OCI-LY7 (cell line): ENCODE data around the gene RASAL2. TPM values are rescaled to one million over a fixed set of nuclear protein-coding genes. Genes with fewer than 3 reads are reported as not detected.

Source experiments
- BruUV-seq: library from RNA; stranded (reverse); fragments of 400-500 nt; replicated peaks from 2 replicates; lab custom pipeline; 2021; lab: Mats Ljungman, UMichigan
- CTCF ChIA-PET: fragments of 300-600 bp; sonication (Branson Sonifier 250); formaldehyde crosslinking; loops from one replicate; lab custom pipeline; 2022; ENCODE audit warnings: antibody characterized with exemption; ENCODE audit not compliant: unreplicated experiment; lab: Charles Lee
- POLR2A ChIA-PET: fragments of 300-600 bp; sonication (Branson Sonifier 250); formaldehyde crosslinking; loops from one replicate; lab custom pipeline; 2022; ENCODE audit warnings: antibody characterized with exemption; lab: Charles Lee
- DNase-seq: peaks from one replicate; pipeline ENCODE4 v3.0.0-alpha.2; 2015; ENCODE audit warnings: low spot score
- H2AFZ ChIP-seq: fragments of 200-600 bp; sonication (generic), shearing (Covaris generic); 2 replicates; pipeline ENCODE4 v1.6.1; 2014; ENCODE audit warnings: mild to moderate bottlenecking, antibody characterized with exemption, low read length, moderate library complexity
- H3K27ac ChIP-seq: fragments of 200-600 bp; sonication (generic); 2 replicates; pipeline ENCODE4 v1.5.1; 2014; ENCODE audit warnings: mixed run types, low read depth, mild to moderate bottlenecking, moderate library complexity, low read length, inconsistent platforms; ENCODE audit not compliant: poor library complexity, severe bottlenecking
- H3K36me3 ChIP-seq: fragments of 200-600 bp; sonication (generic); 2 replicates; pipeline ENCODE4 v1.6.1; 2014; ENCODE audit warnings: mild to moderate bottlenecking, antibody characterized with exemption, low read length, moderate library complexity, mixed read lengths; ENCODE audit not compliant: insufficient read depth
- H3K4me1 ChIP-seq: fragments of 200-600 bp; sonication (generic); 2 replicates; pipeline ENCODE4 v1.5.1; 2014; ENCODE audit warnings: mild to moderate bottlenecking, low read length; ENCODE audit not compliant: insufficient read depth, poor library complexity, severe bottlenecking
- H3K4me2 ChIP-seq: fragments of 200-600 bp; sonication (generic); 2 replicates; pipeline ENCODE4 v1.6.1; 2014; ENCODE audit warnings: mild to moderate bottlenecking, low read length
- H3K4me3 ChIP-seq: fragments of 200-600 bp; sonication (generic); 2 replicates; pipeline ENCODE4 v1.5.1; 2014; ENCODE audit warnings: mild to moderate bottlenecking, low read depth, low read length; ENCODE audit not compliant: poor library complexity, severe bottlenecking
- H3K79me2 ChIP-seq: fragments of 200-600 bp; sonication (generic); 2 replicates; pipeline ENCODE4 v1.6.1; 2016; ENCODE audit warnings: low read depth, mild to moderate bottlenecking, low read length, moderate library complexity, mixed read lengths; ENCODE audit not compliant: insufficient read depth
- H3K9me2 ChIP-seq: fragments of 200-600 bp; sonication (generic); 2 replicates; pipeline ENCODE4 v1.6.1; 2016; ENCODE audit warnings: mild to moderate bottlenecking, low read length, mixed read lengths; ENCODE audit not compliant: insufficient read depth
- H3K9me3 ChIP-seq: fragments of 200-600 bp; sonication (generic); 2 replicates; pipeline ENCODE4 v1.6.1; 2014; ENCODE audit warnings: mild to moderate bottlenecking, mixed run types, low read length, mixed read lengths
- H4K20me1 ChIP-seq: fragments of 200-600 bp; sonication (generic); 2 replicates; pipeline ENCODE4 v1.6.1; 2014; ENCODE audit warnings: mild to moderate bottlenecking, antibody characterized with exemption, low read length, moderate library complexity, mixed read lengths; ENCODE audit not compliant: insufficient read depth
- EZH2phosphoT487 ChIP-seq: fragments of 200-600 bp; sonication (generic); IDR thresholded peaks from 2 replicates; pipeline ENCODE4 v1.6.1; 2018; ENCODE audit warnings: low read depth, borderline replicate concordance, mild to moderate bottlenecking, mixed run types, antibody characterized with exemption, low read length, moderate library complexity, mixed read lengths
- intact Hi-C: fragments of 100-400 bp; cut with micrococcal nuclease; formaldehyde crosslinking; loops from one replicate; pipeline ENCODE4 v1.10.0; 2022; ENCODE audit not compliant: unreplicated experiment
- total RNA-seq, 2 experiments: library from RNA; depleted of rRNA in 1 of 2; stranded (reverse); fragments of >200 nt in 1 of 2; shearing (Covaris generic) in 1 of 2; gene quantifications; 2 replicates each; pipeline ENCODE4 v1.2.3, GENCODE V29; 2014 to 2022
- TF ChIP-seq, protein P1 (sequence below): fragments of 200-600 bp; sonication (generic); conservative IDR thresholded peaks from 2 replicates; pipeline ENCODE4 v1.5.1; 2014; ENCODE audit warnings: mild to moderate bottlenecking, antibody characterized with exemption, low read length, moderate library complexity, mixed read lengths

The RASAL2 gene
- total RNA-seq, 2 experiments from 2014 or later = 0.09 to 0.27 TPM

DNA sequence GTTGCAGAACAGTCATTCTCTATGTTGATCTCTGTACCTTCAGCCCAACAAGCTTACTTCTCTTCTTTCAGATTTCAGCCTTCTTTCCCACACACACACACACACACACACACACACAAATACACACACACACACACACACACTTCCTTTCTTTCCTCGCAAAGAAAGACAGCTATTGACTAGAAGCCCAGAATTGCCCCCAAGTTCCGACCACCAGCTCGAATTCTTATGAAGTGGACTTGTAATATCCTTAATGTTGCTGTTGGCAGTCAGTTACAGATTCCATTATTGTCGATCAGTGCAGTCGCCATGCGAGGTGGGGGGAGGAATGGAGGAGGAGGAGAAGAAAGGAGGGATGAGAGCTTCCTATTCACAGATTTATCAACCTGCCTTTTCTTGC lies 277.3 kb downstream of the RASAL2 start:
- Histone ChIP-seq H3K4me1 (no peaks in the 10 kb centered on the region), H3K27ac (no peak overlapping the region), H3K4me2 (no peak overlapping the region), H3K9me3 (no peaks in the 10 kb centered on the region), H2AFZ (no peak overlapping the region), H4K20me1 (no peaks in the 10 kb centered on the region), H3K79me2 (no peaks in the 10 kb centered on the region), H3K9me2 (no peaks in the 10 kb centered on the region), H3K4me3 (no peak overlapping the region), H3K36me3 (no peaks in the 10 kb centered on the region)
- CTCF ChIA-PET = no interaction called here
- BruUV-seq = no TSS peak
- TF ChIP-seq EZH2phosphoT487 = no peak
- TF ChIP-seq, protein P1, sequence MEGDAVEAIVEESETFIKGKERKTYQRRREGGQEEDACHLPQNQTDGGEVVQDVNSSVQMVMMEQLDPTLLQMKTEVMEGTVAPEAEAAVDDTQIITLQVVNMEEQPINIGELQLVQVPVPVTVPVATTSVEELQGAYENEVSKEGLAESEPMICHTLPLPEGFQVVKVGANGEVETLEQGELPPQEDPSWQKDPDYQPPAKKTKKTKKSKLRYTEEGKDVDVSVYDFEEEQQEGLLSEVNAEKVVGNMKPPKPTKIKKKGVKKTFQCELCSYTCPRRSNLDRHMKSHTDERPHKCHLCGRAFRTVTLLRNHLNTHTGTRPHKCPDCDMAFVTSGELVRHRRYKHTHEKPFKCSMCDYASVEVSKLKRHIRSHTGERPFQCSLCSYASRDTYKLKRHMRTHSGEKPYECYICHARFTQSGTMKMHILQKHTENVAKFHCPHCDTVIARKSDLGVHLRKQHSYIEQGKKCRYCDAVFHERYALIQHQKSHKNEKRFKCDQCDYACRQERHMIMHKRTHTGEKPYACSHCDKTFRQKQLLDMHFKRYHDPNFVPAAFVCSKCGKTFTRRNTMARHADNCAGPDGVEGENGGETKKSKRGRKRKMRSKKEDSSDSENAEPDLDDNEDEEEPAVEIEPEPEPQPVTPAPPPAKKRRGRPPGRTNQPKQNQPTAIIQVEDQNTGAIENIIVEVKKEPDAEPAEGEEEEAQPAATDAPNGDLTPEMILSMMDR = no peak
- intact Hi-C loops = no loop called here
- POLR2A ChIA-PET = interaction anchor here (0.7 to 0.8 kb wide), 3 partner anchors 46 to 500 kb away, joined by 3 to 5 read pairs (median 4); partner anchors contain the start of gene ANGPTL1
- no peak for DNase-seq

DNA sequence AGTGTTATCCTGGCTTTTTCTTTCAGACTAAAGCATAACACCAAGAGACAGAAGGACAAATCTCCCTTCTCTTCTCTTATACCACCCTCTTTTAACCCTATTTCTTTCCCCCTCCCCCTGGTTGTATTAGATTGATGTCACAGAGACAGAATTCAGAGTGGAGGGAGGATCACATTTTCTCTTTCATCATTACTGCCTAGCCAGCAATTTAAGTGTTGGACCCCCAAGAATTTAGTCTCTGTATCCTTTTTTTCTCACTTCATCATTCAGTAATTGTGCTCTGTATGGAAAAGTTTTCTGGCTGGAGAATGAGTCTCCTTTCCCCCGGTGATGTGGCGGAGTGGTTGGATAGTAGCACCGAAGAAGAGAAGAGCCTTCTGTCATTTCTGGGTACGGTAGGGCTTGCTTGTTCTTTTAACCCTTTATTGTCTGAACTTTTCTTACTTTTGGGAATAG lies 278.1 kb downstream of the RASAL2 start:
- intact Hi-C loops = no loop called here
- ChIA-PET POLR2A (interaction anchor here (0.7 to 1.0 kb wide), 3 partner anchors 46 to 499 kb away, joined by 3 to 5 read pairs (median 3); partner anchors contain the start of gene ANGPTL1), CTCF (no interaction called here)
- Histone ChIP-seq H3K9me3 (no peaks in the 10 kb centered on the region), H3K4me1 (no peaks in the 10 kb centered on the region), H3K27ac (no peak overlapping the region), H3K4me3 (no peak overlapping the region), H4K20me1 (no peaks in the 10 kb centered on the region), H3K9me2 (no peaks in the 10 kb centered on the region), H2AFZ (no peak overlapping the region), H3K36me3 (no peaks in the 10 kb centered on the region), H3K4me2 (no peak overlapping the region), H3K79me2 (no peaks in the 10 kb centered on the region)
- TF ChIP-seq EZH2phosphoT487 = no peak
- TF ChIP-seq, protein P1 = no peak
- no peak for DNase-seq
- no TSS peak for BruUV-seq

DNA sequence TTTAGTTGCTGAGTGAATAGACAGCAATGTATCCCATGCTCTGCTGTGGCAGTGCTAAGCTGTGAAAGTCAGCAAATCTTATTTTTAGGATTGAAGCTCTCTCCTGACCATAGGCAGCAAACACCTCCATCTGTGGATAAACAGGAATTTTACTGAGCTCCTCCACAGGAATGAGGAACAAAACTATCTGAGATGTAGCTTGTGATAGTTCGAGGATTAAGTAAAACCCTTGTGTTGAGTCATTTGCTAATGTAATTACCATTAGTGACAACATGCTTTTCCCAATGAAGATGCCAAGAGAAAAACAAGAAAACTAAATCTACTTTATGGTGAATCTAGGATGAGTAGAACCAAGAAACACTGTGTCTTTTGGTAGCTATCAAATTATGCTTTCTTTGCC lies 280.1 kb downstream of the RASAL2 start:
- ChIA-PET POLR2A (interaction anchor here (0.5 to 1.1 kb wide), 3 partner anchors 11 to 1365 kb away, joined by 3 to 4 read pairs (median 3); no protein-coding TSS in a partner anchor), CTCF (no interaction called here)
- Histone ChIP-seq H2AFZ (no peak overlapping the region), H3K4me1 (no peaks in the 10 kb centered on the region), H3K9me3 (no peaks in the 10 kb centered on the region), H4K20me1 (no peaks in the 10 kb centered on the region), H3K4me2 (no peak overlapping the region), H3K36me3 (no peaks in the 10 kb centered on the region), H3K9me2 (no peaks in the 10 kb centered on the region), H3K4me3 (no peak overlapping the region), H3K79me2 (no peaks in the 10 kb centered on the region), H3K27ac (no peak overlapping the region)
- TF ChIP-seq EZH2phosphoT487 = no peak
- TF ChIP-seq, protein P1 = no peak
- intact Hi-C loops = no loop called here
- no peak for DNase-seq
- BruUV-seq = no TSS peak
